Left colon (tissue), 2 donors: ENCODE measurements around the gene PDE6B. TPM values are rescaled to one million over a fixed set of nuclear protein-coding genes. Genes with fewer than 3 reads are reported as not detected.

Experiments
- ATAC-seq: fragments of 200-7000 bp; cut with Tn5 transposase; one replicate; pipeline ENCODE4 v1.9.1; 2020; ENCODE audit warnings: mild to moderate bottlenecking, moderate library complexity
- DNase-seq, 2 donors: peaks; one replicate each; pipeline ENCODE4 v3.0.0-alpha.2; 2020
- intact Hi-C, 2 donors: fragments of 100-400 bp; cut with DNase I in 1 of 2; cut with micrococcal nuclease in 1 of 2; formaldehyde crosslinking; loops; one replicate each; pipeline versions ENCODE4 v1.11.2 to v1.14.0; 2022; cut with DNase I, micrococcal nuclease
- total RNA-seq, 2 donors: library from RNA; stranded (reverse); fragmentation: NEBNext Ultra II Directional; extraction: Animal tissue kit (Norgen Biotek cat#: 25700); gene quantifications; one replicate each; pipeline ENCODE4 v1.2.1, GENCODE V29; 2021
- donor health status: DM: no; HTN: no; CAD: no.
- donor health status: DM: yes; HTN: yes; CAD: no.

Gene PDE6B
- total RNA-seq, 2 donors from 2014 or later, result 1.3 to 1.4 TPM

DNA sequence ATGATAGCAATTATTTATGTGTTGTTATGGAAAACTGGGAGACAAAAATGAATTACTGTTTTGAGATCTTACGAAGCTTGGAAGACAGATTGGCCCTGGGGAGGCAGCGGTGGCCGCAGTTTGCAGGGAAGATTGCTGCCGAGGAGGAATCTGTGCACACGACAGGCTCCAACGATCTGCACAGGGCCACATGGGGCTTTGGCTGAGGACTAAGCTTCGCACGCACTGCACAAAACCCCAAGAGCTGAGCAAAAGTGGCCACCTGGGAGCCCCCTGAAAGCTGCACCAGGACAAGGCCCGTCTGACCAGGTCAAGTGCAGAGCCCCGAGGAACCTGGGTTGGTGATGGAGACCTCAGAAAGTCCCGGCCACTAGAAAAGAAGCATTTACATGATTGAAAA lies 5.2 kb upstream of the PDE6B start:
- ATAC-seq (no peak), DNase-seq (no peak)
- intact Hi-C loops, result no loop called here

DNA sequence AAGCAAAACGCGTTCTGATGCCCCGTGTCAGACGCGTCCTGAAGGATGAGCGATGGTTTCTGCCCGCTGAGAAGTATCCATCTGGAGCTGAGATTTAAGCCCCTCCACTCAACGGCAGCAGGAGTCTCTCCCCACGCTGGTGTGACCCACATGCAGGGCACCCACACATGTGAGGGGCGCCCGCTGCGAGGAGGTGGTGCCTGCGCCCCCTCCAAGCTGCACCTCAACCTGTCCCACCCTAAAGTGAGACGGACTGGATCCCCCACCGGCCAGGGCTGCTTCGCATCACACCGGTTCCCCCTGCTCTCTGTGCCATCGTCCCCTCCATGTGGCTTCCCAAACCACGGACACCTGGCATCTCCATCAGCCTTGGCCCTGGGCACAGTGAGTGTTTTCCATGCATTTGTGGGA lies 4.5 kb upstream of the PDE6B start:
- DNase-seq (no peak), ATAC-seq (no peak)
- intact Hi-C loops, result no loop called here

GRCh38 chr4:621296-622070 lies 3.9 kb upstream of the PDE6B start:
- DNase-seq (no peak), ATAC-seq (no peak)
- intact Hi-C loops, result no loop called here

- ATAC-seq (no peak), DNase-seq (no peak)
- intact Hi-C loops, result no loop called here
Observed at GRCh38 chr4:622071-622995, 3.0 kb upstream of the PDE6B start.

DNA sequence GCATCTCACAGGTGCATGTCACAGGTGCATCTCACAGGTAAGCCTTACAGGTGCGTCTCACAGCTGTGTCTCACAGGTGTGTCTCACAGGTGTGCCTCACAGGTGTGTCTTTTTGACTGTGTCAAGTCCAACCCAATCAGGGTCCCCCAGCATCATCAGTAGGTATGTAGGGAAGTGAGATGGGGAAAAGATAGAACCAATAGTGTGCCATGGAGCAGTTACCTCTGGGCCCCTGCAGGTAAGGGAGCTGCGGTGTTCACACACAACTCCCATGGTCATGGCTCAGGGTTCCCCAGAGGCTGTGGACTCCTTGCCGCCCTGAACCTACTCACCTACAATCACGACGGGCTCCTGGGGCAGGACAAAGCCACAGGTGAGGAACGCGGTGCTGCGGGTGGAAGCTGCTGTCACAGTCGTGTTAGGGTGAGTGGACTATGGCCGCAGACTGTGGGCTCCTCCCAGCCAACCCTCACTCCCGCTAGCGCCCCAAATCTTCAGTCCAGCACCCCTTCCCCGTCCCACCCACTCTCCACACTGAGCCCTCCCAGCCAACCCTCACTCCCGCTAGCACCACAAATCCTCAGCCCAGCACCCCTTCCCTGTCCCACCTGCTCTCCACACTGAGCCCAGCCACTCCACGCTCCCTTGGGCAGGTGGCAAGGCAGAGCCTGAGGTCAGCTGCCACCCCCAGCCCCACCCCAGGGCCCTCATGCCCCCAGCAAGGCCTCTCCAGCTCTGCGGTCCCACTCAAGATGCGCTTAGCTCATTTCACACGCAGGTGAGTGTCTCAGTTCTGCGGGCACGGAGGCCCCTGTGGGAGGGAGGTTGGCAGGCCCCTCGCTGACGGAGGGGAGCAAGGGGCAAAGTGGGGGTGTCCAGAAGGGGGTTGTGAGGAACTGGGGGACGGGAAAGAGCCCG lies 2.1 kb upstream of the PDE6B start:
- intact Hi-C loops, result no loop called here
- ATAC-seq (no peak), DNase-seq (no peak)

GRCh38 chr4:623914-624566 lies 1.3 kb upstream of the PDE6B start:
- peak in 1 of 2 donors; percentile 1 for DNase-seq
- no peak for ATAC-seq
- intact Hi-C loops, result no loop called here

GRCh38 chr4:625631-626161 lies 323 bp downstream of the PDE6B start:
- intact Hi-C loops, result no loop called here
- DNase-seq (peak in 1 of 2 donors; percentile 10), ATAC-seq (no peak)

DNA sequence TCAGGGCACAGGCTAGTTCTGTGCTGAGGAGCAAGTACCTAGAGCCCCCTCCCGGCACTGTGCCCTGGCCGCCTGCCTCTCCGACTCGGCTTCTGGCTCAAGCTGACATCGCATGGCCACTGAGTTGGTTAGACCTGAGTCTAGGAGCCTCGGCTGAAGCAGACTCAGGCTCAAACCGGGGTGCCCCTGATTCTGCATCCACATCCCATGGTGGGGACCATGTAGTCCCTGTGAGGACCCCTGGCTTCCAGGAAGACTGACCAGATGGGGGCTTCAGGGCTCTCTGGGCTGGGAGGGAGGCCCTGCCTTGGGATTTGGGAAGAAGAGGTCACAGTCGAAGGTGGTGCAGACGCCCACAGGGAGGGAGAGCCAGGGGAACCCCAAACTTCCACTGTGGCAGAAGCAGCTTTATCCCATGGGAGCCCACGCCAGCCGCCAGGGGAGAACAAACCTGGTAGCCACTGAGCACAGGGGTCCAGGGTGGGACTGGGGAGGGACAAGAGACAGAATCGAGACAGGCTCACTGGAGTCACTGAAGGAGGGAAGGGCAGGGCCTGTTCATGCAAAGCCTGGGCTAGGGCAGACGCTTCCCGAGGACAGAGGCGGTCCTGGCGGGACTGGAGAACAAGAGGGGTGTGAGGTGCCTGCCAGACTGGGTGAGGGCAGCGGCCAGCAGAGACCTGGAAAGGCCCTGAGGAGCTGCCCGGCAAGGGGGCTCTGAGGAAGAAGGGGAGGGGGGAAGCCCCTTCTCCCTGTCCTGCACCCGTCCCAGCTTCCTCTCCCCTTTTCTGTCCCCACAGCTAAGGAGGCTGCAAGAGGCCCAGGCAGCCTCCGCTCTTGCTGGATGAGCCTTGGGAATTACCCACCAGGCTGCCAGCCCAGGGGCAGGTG lies 1.1 kb downstream of the PDE6B start:
- DNase-seq (no peak), ATAC-seq (no peak)
- intact Hi-C loops, result no loop called here

GRCh38 chr4:627347-628125 lies 2.2 kb downstream of the PDE6B start:
- DNase-seq, result peak in 1 of 2 donors; percentile 5
- intact Hi-C loops, result no loop called here
- ATAC-seq, result no peak

GRCh38 chr4:628311-628741 lies 3.0 kb downstream of the PDE6B start:
- intact Hi-C loops, result no loop called here
- ATAC-seq (no peak), DNase-seq (peak in 1 of 2 donors; percentile 15)

DNA sequence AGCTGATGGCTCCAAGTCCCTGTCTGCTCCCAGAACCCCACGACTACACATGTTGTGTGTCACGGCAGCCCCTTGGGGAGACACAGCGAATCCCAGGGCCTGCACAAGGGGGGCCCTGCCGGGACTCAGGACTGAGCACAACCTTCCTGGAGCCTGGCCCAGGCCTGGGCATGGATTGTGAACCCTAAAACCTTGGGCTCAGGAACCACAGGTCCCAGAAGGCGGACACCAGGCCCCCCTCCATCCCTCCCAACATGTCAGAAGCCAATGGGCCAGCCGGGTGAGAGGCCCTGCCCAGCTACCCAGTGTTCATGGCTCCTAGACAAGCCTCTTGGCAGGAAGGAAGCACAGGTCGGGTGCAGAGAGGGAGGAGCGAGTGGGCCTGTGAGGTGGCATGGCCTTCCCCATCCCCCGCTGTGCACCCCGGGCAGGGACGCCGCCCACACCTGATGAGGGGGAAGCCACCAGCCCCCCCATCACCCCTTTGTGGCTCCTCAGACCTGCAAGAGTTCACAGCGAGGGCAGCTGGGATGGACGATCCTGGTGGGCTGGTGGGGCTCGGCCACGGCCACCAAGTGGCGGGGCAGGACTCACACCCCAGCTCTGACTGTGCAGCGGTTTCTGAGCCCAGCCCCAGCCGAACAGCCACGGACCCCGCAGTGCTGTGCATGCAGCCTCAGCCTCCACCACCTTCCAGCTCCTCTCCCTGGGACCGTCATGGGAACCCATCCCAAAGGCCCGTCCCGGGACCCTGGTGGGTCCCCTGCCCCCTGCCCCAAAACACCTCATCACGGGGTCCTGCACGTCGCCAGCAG lies 3.7 kb downstream of the PDE6B start:
- DNase-seq, result peak in 1 of 2 donors; percentile 17
- ATAC-seq, result no peak
- intact Hi-C loops, result no loop called here

GRCh38 chr4:629636-629914 lies 4.2 kb downstream of the PDE6B start:
- DNase-seq, result no peak
- intact Hi-C loops, result no loop called here
- ATAC-seq, result no peak

DNA sequence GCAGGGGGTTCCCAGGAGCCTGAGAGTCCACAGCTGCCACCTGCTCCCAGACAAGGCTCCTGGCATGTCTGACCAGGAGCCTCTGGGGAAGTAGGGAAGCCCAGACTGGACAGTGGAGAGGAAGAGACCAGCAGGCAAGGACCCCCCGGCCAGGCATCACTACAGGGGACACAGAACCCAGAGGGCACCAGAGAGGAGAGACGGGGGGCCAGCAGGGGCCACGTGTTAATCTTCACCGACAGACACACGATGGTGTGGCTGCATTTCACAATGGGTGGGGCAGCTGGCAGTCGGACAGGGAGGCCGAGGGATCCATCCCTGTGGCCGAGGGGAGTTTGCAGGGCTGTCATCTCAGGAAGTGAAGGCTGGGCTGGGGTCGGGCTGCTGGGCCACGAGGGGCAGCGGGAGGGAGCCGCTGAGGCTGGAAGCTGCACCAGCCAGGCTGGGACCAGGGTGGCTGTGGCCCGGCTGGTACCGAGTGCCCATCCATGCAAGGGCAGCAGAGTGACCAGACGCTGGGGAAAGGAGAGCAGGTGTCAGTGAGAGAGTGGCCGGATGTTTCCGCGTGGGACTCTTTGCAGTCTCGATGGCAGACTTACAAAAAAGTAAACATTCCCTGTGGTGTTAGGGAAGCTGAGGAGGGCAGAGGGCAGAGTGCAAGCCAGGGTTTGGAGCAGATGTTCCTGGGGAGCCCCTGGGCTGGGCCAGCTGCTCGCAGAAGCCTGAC lies 4.7 kb downstream of the PDE6B start:
- no peak for DNase-seq
- no peak for ATAC-seq
- intact Hi-C loops, result no loop called here

- DNase-seq, result no peak
- intact Hi-C loops, result no loop called here
Observed at GRCh38 chr4:630656-631055, 5.3 kb downstream of the PDE6B start.

DNA sequence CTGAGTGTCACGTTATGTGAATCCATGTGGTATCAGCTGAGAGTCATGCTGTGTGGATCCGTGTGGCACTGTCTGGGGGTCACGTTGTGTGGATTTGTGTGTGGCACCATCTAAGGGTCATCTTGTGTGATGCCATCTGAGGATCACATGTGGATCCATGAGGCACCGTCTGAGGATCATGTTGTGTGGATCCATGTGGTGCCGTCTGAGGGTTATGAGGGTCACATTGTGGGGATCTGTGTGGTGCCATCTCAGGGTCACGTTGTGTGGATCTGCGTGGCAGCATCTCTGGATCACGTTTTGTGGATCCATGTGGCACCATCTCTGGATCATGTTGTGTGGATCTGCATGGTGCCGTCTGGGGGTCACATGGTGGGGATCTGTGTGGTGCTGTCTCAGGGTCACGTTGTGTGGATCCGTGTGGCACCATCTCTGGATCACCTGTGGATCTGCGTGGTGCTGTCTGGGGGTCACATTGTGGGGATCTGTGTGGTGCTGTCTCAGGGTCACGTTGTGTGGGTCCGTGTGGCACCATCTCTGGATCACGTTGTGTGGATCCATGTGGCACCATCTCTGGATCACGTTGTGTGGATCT lies 6.9 kb downstream of the PDE6B start:
- intact Hi-C loops, result no loop called here
- no peak for DNase-seq
- no peak for ATAC-seq

More at GRCh38 chr4:630656-631055, 5.3 kb downstream of the PDE6B start:
- no peak for ATAC-seq
